HG03139 (cell line): ENCODE data around the gene CHD9.
"Not testable (repeated sequence)": the region's sequence is repeated elsewhere in the genome, so short reads cannot be mapped to it uniquely, and the experiment has no call there.

Experiments
- ATAC-seq: cut with Tn5 transposase; IDR thresholded peaks from one replicate; pipeline ENCODE4 v1.9.1; 2021; ENCODE audit not compliant: unreplicated experiment

Gene CHD9

DNA sequence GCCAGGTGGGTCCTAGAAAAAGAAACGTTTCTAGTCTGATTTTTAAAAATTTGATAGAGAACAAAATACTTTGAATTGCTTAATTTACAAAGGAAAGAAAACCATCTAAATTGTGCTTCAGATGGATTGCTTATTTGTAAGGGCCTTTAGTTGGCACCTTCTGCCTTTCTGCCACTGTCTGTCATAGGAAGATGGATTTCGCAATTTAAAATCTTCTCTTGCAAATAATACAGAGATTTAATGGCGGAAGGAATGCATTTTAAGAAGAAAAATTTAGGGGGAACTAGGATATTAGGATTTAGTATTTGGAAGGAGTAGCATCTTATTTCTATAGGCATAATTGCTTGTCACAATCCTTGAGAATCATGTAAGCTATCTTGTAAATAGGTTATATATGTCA is 204.0 kb downstream of the CHD9 start:
- ATAC-seq: no peak

DNA sequence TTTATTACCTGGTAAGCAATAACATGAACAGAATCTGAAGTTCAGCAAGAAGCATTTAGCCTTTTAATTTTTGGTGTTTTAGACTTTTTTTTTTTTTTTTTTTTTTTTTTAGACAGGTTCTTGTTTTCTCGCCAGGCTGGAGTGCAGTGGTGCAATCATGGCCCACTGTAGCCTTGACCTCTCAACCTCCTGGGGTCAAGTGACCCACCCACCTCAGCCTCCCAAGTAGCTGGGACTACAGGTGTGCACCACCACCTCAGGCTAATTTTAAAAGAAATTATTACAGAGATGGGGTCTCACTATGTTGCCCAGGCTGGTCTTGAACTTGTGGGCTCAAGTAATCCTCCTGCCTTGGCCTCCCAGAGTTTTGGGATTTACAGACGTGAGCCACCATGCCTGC is 206.5 kb downstream of the CHD9 start:
- ATAC-seq: no peak

GRCh38 chr16:53262645-53263044 is 207.9 kb downstream of the CHD9 start:
- ATAC-seq: no peak

GRCh38 chr16:53266156-53266555 is 211.4 kb downstream of the CHD9 start:
- no peak for ATAC-seq

DNA sequence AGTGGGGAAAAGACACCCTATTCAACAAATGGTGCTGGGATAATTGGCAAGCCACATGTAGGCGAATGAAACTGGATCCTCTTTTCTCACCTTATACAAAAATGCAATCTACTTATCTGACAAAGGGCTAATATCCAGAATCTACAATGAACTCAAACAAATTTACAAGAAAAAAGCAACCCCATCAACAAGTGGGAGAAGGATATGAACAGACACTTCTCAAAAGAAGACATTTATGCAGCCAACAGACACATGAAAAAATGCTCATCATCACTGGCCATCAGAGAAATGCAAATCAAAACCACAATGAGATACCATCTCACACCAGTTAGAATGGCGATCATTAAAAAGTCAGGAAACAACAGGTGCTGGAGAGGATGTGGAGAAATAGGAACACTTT is 223.7 kb downstream of the CHD9 start:
- ATAC-seq: not testable (repeated sequence)

GRCh38 chr16:53281280-53281679 is 226.5 kb downstream of the CHD9 start:
- ATAC-seq: no peak

DNA sequence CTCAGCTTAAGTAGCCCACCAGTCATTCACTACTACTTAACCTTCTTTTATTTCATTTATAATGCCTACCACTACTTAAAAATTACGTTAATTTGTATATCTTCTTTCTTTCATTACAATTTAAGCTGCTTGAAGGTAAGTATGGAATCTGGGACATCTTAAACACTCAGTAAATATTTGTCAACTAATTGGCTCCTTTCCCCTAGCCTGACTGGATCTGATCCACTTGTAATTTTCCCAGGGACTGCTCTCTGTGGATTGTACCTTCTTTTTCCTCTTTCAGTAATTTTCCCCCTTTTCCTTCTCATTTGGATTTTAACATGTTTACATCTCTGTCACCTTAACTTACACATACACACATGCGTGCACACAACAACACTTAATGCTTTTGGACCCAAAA is 227.1 kb downstream of the CHD9 start:
- ATAC-seq: no peak

DNA sequence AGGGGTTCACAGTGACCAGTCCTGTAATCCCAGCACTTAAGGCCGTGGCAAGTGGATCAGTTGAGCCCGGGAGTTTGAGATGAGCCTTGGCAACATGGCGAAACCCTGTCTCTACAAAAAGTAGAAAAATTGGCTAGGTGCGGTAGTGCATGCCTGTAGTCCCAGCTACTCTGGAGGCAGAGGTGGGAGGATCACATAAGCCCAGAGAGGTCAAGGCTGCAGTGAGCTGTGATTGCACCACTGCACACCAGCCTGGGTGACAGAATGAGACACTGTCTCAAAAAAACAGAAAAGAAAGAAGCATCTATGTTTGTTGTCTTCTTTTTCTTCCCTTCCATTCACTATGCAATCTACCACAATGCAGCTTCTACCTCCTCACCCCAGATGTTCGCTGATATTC is 227.5 kb downstream of the CHD9 start:
- ATAC-seq: no peak

GRCh38 chr16:53282975-53283946 is 228.5 kb downstream of the CHD9 start:
- ATAC-seq: no peak

DNA sequence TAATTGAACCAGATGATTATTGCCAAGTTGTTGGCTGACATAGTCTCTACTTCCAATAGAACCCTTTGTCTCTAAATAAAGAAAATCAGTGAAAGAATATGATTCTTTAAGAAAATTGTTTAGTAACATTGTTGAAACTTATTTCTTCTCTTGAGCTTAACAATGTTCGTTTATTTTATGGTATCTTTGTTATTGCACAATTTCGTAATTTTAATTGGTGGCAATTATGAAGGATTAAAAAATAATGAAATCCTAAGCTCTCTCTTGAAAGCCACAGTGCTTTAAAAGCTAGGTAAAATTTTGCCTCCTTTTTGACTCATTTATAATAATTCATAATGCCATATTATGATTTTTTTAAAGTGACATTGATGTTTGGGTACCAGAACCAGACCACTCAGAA is 230.4 kb downstream of the CHD9 start:
- no peak for ATAC-seq

GRCh38 chr16:53290520-53290919 is 235.7 kb downstream of the CHD9 start:
- no peak for ATAC-seq

GRCh38 chr16:53291757-53292392 is 237.1 kb downstream of the CHD9 start:
- no peak for ATAC-seq

DNA sequence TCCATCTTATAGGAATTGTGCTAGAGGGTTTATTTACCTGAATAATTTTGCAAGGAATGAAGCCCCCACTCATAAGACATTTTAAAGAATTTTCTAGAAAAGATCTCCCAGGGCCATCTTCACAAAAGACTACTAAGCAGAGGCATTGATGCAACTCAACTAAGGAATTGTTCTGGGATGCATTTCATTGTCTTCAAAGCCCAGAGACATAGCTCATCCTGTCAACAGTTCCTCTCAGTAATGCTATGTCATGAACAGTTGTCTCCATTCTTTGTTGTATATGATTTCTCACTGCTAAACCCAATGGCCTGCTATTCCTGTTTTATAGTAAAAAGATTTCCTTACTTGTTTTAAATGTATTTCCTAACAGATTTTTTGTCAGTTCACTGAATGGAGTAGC is 242.7 kb downstream of the CHD9 start:
- ATAC-seq: no peak

GRCh38 chr16:53304334-53304733 is 249.5 kb downstream of the CHD9 start:
- ATAC-seq: no peak

- no peak for ATAC-seq
Measured at GRCh38 chr16:53305743-53306142, 251.0 kb downstream of the CHD9 start.

DNA sequence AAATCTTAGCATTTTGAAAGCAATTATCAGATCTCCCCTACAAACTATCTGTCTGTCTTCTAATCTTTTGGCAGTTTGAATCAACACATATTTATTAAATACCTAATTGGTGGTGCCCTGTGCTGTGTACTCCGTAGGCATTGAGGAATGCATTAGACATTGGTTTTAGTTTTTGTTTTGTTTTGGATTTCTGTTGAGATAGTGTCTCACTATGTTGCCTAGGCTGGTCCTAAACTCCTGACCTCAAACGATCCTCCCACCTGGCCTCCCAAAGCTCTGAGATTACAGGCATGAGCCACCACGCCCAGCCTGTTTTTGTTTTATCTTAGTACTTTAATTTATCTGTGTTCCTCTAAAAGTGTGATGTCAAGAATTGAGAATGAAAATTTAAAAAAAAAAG is 254.7 kb downstream of the CHD9 start:
- ATAC-seq: no peak

DNA sequence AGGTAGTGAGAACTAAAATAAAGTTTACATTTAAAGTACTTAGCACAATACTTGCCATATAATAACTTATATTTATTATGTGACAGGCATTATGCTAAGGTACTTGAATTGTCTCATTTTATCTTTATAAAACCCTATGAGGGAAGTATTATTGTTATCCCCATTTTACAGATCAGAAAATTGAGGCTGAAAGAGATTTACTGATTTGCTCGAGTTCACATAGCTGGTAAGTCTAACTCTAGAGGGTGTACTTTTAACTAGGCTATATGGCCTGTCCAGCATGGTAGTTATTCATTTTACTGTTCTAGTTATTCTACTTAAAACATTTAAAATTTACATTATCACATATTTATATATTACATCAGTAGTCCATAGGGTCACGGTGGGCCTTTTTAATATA is 266.2 kb downstream of the CHD9 start:
- ATAC-seq: no peak

- ATAC-seq: no peak
Measured at GRCh38 chr16:53323924-53324323, 269.1 kb downstream of the CHD9 start.

DNA sequence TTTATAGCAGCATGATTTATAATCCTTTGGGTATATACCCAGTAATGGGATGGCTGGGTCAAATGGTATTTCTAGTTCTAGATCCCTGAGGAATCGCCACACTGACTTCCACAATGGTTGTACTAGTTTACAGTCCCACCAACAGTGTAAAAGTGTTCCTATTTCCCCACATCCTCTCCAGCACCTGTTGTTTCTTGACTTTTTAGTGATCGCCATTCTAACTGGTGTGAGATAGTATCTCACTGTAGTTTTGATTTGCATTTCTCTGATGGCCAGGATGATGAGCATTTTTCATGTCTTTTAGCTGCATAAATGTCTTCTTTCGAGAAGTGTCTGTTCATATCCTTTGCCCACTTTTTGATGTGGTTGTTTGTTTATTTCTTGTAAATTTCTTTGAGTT is 276.2 kb downstream of the CHD9 start:
- ATAC-seq: not testable (repeated sequence)

DNA sequence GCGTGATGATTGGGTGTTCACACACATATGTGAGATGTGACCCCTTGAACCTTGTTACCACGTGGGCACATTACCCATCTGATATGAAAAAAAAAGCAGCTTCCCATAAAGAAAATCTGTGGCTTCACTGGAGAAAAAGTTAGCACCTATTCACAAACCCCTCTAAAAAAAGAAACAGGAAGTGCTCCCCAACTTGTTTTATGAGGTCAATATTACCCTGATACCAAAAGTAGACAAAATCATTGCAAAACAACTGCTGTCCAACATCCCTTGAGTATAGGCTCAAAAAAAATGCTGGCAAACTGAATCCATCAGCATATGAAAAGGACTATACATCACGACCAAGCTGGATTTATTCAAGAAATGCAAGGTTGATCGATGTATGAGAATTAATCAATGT is 279.8 kb downstream of the CHD9 start:
- ATAC-seq: no peak

DNA sequence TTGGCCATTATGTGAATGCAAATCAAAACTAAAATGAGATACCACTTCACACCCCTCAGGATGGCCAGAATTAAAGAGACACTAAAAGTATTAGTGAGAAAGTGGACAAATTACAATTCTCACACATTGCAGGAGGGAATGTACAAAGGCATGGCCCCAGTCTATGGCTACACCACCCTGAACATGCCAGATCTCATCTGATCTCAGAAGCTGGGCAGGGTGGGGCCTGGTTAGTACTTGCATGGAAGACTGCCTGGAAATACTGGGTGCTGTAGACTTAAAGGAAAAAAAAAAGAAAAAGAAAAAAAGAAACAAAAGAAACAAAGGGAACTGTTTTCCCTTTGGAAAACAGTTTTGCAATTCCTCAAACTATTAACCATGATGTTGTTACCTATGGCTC is 282.5 kb downstream of the CHD9 start:
- ATAC-seq: no peak

GRCh38 chr16:53341792-53342191 is 287.0 kb downstream of the CHD9 start:
- no peak for ATAC-seq
